ENCODE data around the gene FAP. TPM values are rescaled to one million over a fixed set of nuclear protein-coding genes. Genes with fewer than 3 reads are reported as not detected.

FAP gene
- total RNA-seq, 2 experiments from 2014 or later: not detected

DNA sequence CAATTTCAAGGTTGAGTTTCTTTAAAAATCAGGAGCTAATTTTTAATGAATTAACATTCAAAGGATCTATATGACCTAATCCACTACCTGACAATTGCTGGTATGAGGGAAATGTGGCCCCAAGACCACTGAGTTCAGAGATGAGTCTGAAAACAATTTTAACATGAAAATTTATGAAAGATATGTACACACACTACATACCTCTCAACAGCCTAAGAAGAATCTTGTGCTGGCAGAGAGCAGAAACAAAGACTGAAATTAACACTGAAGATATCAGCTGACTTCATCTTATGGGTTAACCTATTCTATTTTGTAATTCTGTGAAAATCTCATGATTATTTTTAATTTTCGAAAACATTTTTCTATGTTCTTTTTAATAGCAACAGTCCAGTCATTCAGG is 1.7 kb downstream of the FAP start:
- Mint-ChIP-seq H3K4me1 (no peaks in the 10 kb centered on the region), H3K27ac (no peak overlapping the region), H3K9me3 (ENCODE audit: low read depth) (no peaks in the 10 kb centered on the region), H3K36me3 (ENCODE audit: low read depth) (no peaks in the 10 kb centered on the region), H3K27me3 (peaks cover 23% of the 10 kb centered on the region), H3K4me3 (no peak overlapping the region)
- intact Hi-C loops (cut with DNase I, micrococcal nuclease): no loop called here
- ChIA-PET POLR2A (no interaction called here), CTCF (interaction anchor here (1.0 to 4.4 kb wide), 4 partner anchors 12 to 60 kb away, joined by 3 to 19 read pairs (median 6); no protein-coding TSS in a partner anchor)
- no peak for DNase-seq
- ATAC-seq: no peak

DNA sequence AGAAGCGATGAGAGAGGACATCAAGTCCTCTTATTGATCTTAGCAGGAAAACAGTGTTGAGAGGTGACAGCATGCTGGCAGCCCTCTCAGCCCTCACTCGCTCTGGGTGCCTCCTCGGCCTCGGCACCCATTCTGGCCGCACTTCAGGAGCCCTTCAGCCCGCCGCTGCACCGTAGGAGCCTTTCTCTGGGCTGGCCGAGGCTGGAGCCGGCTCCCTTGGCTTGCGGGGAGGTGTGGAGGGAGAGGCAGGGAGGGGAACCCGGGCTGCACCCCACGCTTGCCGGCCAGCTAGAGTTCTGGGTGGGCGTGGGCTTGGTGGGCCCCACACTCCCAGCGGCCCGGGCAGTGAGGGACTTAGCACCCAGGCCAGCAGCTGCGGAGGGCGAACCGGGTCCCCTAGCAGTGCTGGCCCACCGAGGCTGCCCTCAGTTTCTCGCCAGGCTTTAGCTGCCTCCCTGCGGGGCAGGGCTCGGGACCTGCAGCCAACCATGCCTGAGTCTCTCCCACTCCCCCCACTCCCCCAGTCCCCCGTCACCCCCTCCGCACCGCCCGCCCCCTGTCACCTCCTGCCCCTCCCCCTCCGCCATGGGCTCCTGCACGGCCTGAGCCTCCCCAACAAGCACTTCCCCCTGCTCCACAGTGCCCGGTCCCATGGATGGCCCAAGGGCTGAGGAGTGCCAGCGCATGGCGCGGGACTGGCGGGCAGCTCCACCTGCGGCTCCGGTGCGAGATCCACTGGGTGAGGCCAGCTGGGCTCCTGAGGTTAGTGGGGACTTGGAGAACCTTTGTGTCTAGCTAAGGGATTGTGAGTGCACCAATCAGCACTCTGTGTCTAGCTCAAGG is 8.4 kb downstream of the FAP start:
- Mint-ChIP-seq H3K27me3 (peaks cover 10% of the 10 kb centered on the region), H3K4me3 (no peak overlapping the region), H3K4me1 (no peaks in the 10 kb centered on the region), H3K9me3 (ENCODE audit: low read depth) (no peaks in the 10 kb centered on the region), H3K36me3 (ENCODE audit: low read depth) (no peaks in the 10 kb centered on the region), H3K27ac (no peak overlapping the region)
- DNase-seq (no peak), ATAC-seq (no peak)
- ChIA-PET CTCF (interaction anchor here (3.8 kb wide), 1 partner anchor 14 kb away, joined by 29 read pairs; no protein-coding TSS in a partner anchor), POLR2A (no interaction called here)
- intact Hi-C loops (cut with DNase I, micrococcal nuclease): no loop called here

DNA sequence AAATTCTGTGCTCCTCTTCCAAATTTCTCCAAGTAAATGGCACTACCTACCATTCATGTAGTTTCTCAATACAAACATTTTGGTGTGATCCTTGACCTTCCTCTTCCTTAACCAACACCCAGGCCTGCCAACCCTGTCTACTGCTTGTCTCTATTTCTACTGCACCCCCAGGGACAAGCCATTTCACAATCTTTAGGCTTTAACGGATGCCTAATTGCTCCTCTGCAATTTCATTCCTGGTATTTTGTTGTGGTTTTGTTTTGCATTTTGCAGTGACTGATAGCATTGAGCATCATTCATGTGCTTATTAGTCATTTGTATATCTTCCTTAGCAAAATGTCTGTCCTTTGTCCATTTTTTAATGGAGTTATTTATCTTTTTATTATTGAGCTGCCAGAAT is 10.0 kb downstream of the FAP start:
- intact Hi-C loops (cut with DNase I, micrococcal nuclease): no loop called here
- no peak overlapping the region for H3K4me3 Mint-ChIP-seq
- H3K36me3 Mint-ChIP-seq (ENCODE audit: low read depth): no peaks in the 10 kb centered on the region
- POLR2A ChIA-PET: no interaction called here
- DNase-seq (no peak), ATAC-seq (no peak)
- H3K9me3 Mint-ChIP-seq (ENCODE audit: low read depth): no peaks in the 10 kb centered on the region
- H3K27me3 Mint-ChIP-seq: peaks cover 7% of the 10 kb centered on the region
- CTCF ChIA-PET: interaction anchor here (0.6 to 3.8 kb wide), 3 partner anchors 12 to 48 kb away, joined by 3 to 29 read pairs (median 3); no protein-coding TSS in a partner anchor
- no peaks in the 10 kb centered on the region for H3K4me1 Mint-ChIP-seq
- no peak overlapping the region for H3K27ac Mint-ChIP-seq

DNA sequence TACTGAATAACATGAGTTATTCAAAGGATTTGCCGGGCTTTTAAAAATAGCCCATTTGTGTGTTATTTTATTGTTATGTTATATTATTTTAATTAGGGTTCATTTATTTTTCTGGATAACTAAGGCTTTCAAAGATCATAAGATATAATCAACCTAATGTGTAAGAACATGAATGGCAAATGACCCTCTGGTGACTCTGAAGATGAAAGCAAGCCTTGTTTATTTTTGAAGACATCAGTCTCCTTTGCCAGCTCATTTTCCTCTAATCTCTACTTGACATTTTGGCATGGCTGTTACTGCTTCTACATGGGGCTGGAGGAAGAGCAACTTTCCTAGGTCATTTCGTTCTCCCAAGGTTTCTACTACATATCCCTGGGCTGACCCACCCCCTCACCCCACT is 10.6 kb downstream of the FAP start:
- H3K27me3 Mint-ChIP-seq: peaks cover 11% of the 10 kb centered on the region
- no peaks in the 10 kb centered on the region for H3K4me1 Mint-ChIP-seq
- no peak for ATAC-seq
- H3K9me3 Mint-ChIP-seq (ENCODE audit: low read depth): no peaks in the 10 kb centered on the region
- DNase-seq: no peak
- ChIA-PET POLR2A (no interaction called here), CTCF (interaction anchor here (1.0 to 3.8 kb wide), 4 partner anchors 9 to 68 kb away, joined by 3 to 29 read pairs (median 4); no protein-coding TSS in a partner anchor)
- intact Hi-C loops (cut with DNase I, micrococcal nuclease): no loop called here
- H3K36me3 Mint-ChIP-seq (ENCODE audit: low read depth): no peaks in the 10 kb centered on the region
- no peak overlapping the region for H3K4me3 Mint-ChIP-seq
- H3K27ac Mint-ChIP-seq: no peak overlapping the region

DNA sequence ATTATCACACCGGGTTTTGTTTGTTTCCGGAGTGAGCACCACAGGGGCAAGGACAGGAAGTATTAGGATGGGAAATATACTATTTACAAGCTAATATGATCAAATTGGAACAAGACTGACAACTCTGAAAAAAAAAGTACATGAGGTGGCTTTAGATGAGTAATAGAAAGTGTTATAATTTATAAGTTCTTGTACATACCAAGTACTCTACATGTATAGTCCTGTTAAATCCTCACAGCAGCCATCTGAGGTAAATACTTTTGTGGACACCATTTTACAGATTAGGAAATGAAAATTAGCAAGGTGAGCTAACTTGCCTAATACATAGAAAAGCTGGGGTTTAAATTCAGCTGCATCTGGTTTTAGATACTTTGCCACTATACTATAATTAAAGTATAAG is 11.2 kb downstream of the FAP start:
- no peaks in the 10 kb centered on the region for H3K36me3 Mint-ChIP-seq (ENCODE audit: low read depth)
- H3K9me3 Mint-ChIP-seq (ENCODE audit: low read depth): no peaks in the 10 kb centered on the region
- ChIA-PET CTCF (interaction anchor here (1.0 to 3.8 kb wide), 4 partner anchors 8 to 69 kb away, joined by 3 to 29 read pairs (median 4); no protein-coding TSS in a partner anchor), POLR2A (no interaction called here)
- no peak for ATAC-seq
- H3K4me1 Mint-ChIP-seq: no peaks in the 10 kb centered on the region
- DNase-seq: no peak
- no peak overlapping the region for H3K4me3 Mint-ChIP-seq
- H3K27ac Mint-ChIP-seq: no peak overlapping the region
- intact Hi-C loops (cut with DNase I, micrococcal nuclease): no loop called here
- peaks cover 11% of the 10 kb centered on the region for H3K27me3 Mint-ChIP-seq

DNA sequence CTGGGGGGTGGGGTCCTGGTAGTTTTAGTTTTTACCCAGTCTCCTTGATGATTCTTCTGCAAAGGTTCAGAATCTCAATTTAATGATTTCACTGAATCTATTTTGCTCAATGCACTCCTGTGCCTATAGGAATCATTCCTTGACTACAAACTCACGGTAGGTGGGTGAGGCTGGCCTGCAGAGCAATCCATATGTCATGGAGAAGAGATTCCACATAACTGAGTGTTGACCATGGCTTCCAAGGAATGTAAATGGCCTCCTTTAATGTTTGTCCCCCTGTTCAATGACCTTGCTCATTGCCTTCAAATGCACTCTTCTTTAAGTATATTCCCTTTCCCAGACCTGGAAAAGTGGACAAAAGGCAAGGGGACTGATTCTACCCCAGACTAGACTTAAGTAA is 12.5 kb downstream of the FAP start:
- ChIA-PET CTCF (interaction anchor here (1.0 to 3.8 kb wide), 3 partner anchors 10 to 75 kb away, joined by 3 to 29 read pairs (median 5); no protein-coding TSS in a partner anchor), POLR2A (no interaction called here)
- ATAC-seq: no peak
- no peak overlapping the region for H3K4me3 Mint-ChIP-seq
- no peaks in the 10 kb centered on the region for H3K4me1 Mint-ChIP-seq
- H3K36me3 Mint-ChIP-seq (ENCODE audit: low read depth): no peaks in the 10 kb centered on the region
- DNase-seq: no peak
- intact Hi-C loops (cut with DNase I, micrococcal nuclease): no loop called here
- H3K27me3 Mint-ChIP-seq: peaks cover 11% of the 10 kb centered on the region
- H3K9me3 Mint-ChIP-seq (ENCODE audit: low read depth): no peaks in the 10 kb centered on the region
- no peak overlapping the region for H3K27ac Mint-ChIP-seq

DNA sequence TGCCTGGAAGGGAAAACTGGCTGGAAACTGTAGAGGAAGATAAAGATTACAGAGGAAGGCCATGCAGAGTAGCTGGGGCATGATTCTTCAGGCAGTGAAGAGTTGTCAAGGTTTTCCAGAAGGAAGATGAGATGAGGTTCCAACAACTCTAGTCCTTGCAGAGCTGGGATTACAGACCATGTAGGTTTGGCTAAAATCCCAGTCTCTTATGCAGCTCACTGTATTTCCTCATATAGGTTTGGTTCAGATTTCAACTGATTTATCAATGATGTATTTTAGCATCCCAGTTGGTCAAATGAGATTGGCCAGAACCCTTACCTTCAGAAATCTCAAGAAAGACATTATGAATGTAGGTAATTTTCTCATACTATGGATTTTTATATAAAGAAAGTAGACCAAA is 16.4 kb downstream of the FAP start:
- ATAC-seq (no peak), DNase-seq (no peak)
- H3K36me3 Mint-ChIP-seq (ENCODE audit: low read depth): no peaks in the 10 kb centered on the region
- intact Hi-C loops (cut with DNase I, micrococcal nuclease): no loop called here
- no peak overlapping the region for H3K4me3 Mint-ChIP-seq
- no peaks in the 10 kb centered on the region for H3K4me1 Mint-ChIP-seq
- ChIA-PET POLR2A (no interaction called here), CTCF (interaction anchor here (1.0 kb wide), 1 partner anchor 71 kb away, joined by 3 read pairs; no protein-coding TSS in a partner anchor)
- H3K27ac Mint-ChIP-seq: no peak overlapping the region
- no peaks in the 10 kb centered on the region for H3K9me3 Mint-ChIP-seq (ENCODE audit: low read depth)
- peaks cover 12% of the 10 kb centered on the region for H3K27me3 Mint-ChIP-seq

DNA sequence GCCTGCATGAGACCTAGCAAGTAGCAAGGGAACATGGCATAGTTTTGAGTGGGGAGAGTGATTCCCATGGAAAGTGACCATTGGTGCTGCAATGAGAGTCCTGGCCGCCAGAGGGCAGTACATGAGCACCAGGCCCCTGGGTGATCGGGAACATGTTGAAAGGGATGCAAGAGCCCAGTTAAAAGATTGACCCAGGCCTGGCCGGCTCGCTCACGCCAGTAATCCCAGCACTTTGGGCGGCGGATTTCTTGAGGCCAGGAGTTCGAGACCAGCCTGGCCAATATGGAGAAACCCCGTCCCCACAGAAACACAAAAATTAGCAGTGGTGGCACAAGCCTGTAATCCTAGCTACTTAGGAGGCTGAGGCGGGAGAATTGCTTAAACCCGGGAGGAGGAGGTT is 22.2 kb downstream of the FAP start:
- Mint-ChIP-seq H3K4me1 (no peaks in the 10 kb centered on the region), H3K4me3 (no peak overlapping the region), H3K9me3 (ENCODE audit: low read depth) (no peaks in the 10 kb centered on the region), H3K27ac (no peak overlapping the region), H3K27me3 (peaks cover 16% of the 10 kb centered on the region), H3K36me3 (ENCODE audit: low read depth) (no peaks in the 10 kb centered on the region)
- ATAC-seq (peak; percentile 57), DNase-seq (peak; percentile 75)
- CTCF ChIA-PET: interaction anchor here (0.6 to 5.7 kb wide), 39 partner anchors 8 to 547 kb away, joined by 3 to 246 read pairs (median 4); partner anchors contain the start of genes FAP and IFIH1
- intact Hi-C loops (cut with DNase I, micrococcal nuclease): loop anchor here (1.0 to 5.0 kb wide), 4 partner anchors 66 to 113 kb away; partner anchors contain the start of gene GCG (in 1 of the 2)
- POLR2A ChIA-PET: interaction anchor here (1.2 kb wide), 1 partner anchor 77 kb away, joined by 6 read pairs; no protein-coding TSS in a partner anchor

DNA sequence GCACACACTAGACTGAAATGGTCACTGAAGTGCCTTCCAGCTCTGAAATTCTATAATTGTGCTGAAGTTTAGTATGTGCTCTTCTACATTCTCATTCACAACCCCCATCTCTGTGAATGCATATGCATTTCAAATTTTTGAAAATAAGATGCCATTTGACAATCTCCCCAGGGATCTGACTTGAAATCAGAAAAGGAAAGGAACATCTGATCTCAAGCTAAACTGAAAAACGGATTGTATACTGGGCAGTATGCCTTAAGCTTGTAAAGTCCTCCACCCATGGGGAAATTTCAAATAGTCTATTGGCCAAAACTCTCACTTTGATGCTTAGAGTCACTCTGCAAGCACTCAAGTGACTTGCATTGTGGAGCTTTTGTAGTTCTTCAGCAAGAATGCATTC is 22.9 kb downstream of the FAP start:
- CTCF ChIA-PET: interaction anchor here (0.9 to 5.7 kb wide), 26 partner anchors 9 to 546 kb away, joined by 3 to 246 read pairs (median 6); partner anchors contain the start of gene FAP
- no peaks in the 10 kb centered on the region for H3K9me3 Mint-ChIP-seq (ENCODE audit: low read depth)
- intact Hi-C loops (cut with DNase I, micrococcal nuclease): loop anchor here (2.0 to 5.0 kb wide), 2 partner anchors 66 to 68 kb away; partner anchors contain the start of gene GCG (in 1 of the 2)
- H3K4me1 Mint-ChIP-seq: no peaks in the 10 kb centered on the region
- no peak overlapping the region for H3K4me3 Mint-ChIP-seq
- H3K27ac Mint-ChIP-seq: no peak overlapping the region
- peaks cover 14% of the 10 kb centered on the region for H3K27me3 Mint-ChIP-seq
- no peak for DNase-seq
- H3K36me3 Mint-ChIP-seq (ENCODE audit: low read depth): no peaks in the 10 kb centered on the region
- ATAC-seq: no peak
- POLR2A ChIA-PET: interaction anchor here (1.2 kb wide), 1 partner anchor 78 kb away, joined by 6 read pairs; no protein-coding TSS in a partner anchor

DNA sequence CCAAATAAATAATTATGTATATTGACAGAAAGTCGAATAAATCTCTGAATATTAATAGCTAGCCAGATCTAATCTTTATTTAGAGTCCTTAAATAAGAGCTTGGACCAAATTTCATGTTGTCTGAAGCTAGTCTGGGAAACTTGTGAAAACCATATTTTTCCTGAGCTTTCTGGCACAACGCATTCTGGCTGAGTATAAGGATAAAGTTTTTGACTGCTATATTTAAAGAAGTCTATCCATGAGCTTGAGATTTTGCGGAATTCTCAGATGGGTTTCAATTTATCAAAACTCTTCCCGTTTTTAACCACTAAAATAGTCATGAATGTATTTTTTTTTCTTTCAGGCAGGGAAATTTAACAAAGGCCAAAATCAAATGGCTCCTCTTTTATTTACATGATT is 23.8 kb downstream of the FAP start:
- ATAC-seq (no peak), DNase-seq (no peak)
- H3K27me3 Mint-ChIP-seq: peaks cover 11% of the 10 kb centered on the region
- no peak overlapping the region for H3K27ac Mint-ChIP-seq
- no peaks in the 10 kb centered on the region for H3K9me3 Mint-ChIP-seq (ENCODE audit: low read depth)
- H3K36me3 Mint-ChIP-seq (ENCODE audit: low read depth): no peaks in the 10 kb centered on the region
- no peaks in the 10 kb centered on the region for H3K4me1 Mint-ChIP-seq
- intact Hi-C loops (cut with DNase I, micrococcal nuclease): no loop called here
- H3K4me3 Mint-ChIP-seq: no peak overlapping the region
- ChIA-PET POLR2A (no interaction called here), CTCF (interaction anchor here (0.6 to 5.7 kb wide), 11 partner anchors 12 to 142 kb away, joined by 3 to 246 read pairs (median 10); partner anchors contain the start of gene FAP)

DNA sequence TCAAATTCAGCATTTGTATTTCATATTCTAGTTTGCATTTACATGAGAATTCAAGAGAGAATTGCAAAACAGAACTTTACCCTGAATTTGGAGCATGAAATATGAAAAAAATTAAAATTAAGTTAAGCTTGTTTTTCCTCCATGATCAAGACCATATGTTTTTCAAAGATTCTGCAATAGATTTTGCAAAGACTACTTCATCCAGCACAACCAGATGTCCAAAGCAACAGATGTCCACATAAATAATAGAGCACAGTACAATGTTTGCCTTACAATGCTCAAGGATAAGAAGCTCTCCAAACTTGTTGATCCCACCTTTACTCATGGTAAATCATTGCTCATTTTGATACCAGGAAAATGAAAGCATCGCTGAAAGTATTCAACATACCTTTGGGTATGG is 25.6 kb downstream of the FAP start:
- intact Hi-C loops (cut with DNase I, micrococcal nuclease): no loop called here
- CTCF ChIA-PET: interaction anchor here (1.0 to 2.1 kb wide), 2 partner anchors 10 to 81 kb away, joined by 3 to 6 read pairs; no protein-coding TSS in a partner anchor
- Mint-ChIP-seq H3K36me3 (ENCODE audit: low read depth) (no peaks in the 10 kb centered on the region), H3K4me3 (no peak overlapping the region), H3K27me3 (peaks cover 9% of the 10 kb centered on the region), H3K27ac (no peak overlapping the region), H3K4me1 (no peaks in the 10 kb centered on the region), H3K9me3 (ENCODE audit: low read depth) (no peaks in the 10 kb centered on the region)
- POLR2A ChIA-PET: no interaction called here
- DNase-seq (no peak), ATAC-seq (no peak)

Data from activated CD4-positive, alpha-beta T cell treated with anti-CD3 and anti-CD28 coated beads for 36 hours (primary cell).